COR-L47 (cell line): ENCODE results near the gene PLA2G4B.
"Not testable (repeated sequence)": the region's sequence is repeated elsewhere in the genome, so short reads cannot be mapped to it uniquely, and the experiment has no call there.

Experiments
- DNase-seq: peaks from one replicate; lab custom pipeline; 2025; lab: John Stamatoyannopoulos, UW

The PLA2G4B gene

DNA sequence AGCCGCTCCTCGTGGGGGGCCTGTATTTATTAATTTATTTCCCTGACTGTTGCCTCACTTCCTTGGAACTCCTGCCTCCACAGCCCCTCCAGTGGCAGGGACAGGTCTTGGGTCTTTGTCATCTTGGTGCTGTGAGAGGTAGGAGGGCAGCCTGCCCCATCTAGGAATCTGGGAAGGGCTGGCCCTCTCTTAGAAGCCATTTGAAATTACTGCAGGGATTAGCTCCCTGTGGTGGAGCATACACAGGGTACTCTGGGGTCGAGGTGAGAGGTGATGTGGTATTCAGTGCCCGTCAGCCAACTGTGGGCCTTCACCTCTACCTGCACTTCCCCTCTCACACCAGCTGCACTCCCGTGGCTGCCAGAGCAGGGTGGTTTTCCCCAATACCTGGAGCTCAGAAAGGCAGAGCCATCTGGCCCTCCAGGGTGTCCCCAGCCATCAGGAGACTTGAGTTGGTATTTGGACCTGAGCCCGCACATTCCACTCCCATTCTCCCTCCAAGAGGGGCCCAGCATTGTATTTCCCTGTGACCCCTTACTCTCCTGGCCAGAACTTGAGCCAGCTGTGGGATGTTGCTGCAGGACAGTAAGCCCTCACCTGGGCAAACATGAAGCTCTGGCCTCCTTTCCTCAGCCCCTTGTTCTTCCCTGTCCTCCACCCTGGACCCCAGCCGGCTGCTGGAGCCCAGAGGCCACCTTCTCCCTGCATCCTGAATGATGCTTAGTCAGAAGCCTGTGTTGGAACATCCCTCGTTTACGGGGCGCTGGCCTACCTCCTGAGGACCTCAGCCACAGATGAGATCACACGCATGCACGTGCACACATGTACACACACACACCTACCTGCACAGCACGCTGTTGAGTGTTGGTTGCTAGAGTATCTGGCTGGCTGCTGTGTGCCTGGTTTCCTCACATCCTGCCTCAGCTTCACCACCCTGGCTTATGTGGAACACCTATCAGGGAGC, 12.8 kb upstream of the PLA2G4B start:
- DNase-seq = no peak

DNA sequence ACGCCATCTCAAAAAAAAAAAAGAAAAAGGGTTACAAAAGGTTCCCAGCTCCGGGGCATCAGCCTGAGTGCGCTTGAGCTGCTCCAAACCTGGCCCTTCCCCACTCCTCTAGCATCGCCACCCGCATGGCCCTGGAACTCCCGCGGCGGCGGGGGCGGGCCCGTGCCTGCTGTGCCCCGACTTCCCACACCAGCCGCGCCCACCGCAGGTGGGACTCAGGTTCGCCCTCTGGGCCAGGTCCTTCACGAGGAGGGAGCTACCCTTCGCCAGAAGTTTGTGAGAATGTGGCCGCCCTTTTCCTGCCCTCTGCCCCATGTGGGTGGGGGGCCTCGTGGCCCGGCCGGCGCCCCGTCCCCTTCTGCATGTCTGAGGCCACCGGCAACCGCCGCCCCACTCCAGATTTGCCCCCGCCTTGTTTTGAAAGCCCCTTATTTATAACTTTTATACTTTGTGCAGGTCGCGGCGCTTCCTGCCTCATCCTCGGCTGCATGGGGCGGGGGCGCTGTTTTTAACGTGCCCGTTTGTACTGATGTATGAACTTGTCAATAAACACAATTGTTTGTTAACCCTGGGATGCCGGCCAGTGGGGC, 11.3 kb upstream of the PLA2G4B start:
- no peak for DNase-seq

DNA sequence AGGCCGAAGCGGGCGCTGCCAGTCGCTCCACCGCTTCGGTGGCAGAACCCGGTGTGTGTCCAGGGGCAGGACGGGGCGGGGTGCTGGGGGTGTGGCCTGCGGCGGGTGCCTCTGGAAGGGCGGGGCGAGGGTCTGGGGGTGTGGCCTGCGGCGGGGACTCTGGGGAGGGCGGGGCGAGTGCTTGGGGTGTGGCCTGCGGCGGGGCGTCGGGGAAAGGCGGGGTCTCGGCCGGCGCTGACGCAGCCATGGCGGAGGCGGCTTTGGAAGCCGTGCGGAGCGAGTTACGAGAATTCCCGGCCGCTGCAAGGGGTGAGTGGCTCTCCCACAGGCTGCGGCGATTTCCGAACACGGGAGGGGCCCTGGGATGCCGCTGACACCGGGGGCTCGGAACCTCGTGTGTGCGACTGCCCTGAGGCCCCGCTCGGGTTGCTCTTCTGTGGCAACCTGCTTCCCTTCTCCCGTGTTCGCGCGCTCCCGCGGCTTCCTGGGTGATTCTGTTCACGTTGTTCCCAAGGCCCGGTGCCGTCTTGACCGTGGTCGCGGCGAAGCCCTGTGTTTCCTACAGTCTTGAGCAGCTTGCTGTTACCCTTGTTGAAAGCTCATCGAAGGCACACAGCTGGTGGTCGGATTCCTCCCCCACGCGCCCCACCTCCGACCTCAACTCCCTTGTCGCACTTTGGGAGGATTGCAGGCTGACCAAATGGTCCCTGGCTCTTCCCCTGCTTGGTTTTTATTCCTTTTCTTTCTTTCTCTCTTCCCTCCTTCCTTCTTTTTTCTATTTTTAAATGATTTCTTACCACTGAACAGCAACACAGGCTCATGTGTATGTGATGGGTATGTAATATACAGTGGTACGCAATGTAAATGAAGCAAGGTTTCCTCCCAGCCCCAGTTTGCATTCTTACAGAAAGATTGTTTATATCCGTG, 10.5 kb upstream of the PLA2G4B start, which contains the start of gene JMJD7:
Gene JMJD7 (plus strand): TSS at position 213 of the 927 bp plus-strand sequence. CDS start 33 bp downstream, at position 246.
- DNase-seq = peak; percentile 74

DNA sequence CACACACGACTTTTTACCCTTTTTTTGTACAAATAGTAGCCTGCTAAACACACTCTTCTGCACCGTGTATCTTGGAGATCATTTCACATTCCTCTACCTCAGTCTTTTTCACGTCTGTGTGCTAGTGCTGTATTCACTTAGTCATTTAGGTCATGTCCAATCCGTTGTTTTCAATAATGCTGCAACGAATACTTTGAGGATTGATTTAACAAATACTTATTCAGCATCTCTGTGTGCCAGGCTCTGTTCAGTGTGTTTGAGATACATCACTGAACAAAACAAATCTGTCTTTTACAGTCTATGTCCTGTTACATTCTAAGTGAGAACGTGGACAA, 9.9 kb upstream of the PLA2G4B start:
- no peak for DNase-seq

DNA sequence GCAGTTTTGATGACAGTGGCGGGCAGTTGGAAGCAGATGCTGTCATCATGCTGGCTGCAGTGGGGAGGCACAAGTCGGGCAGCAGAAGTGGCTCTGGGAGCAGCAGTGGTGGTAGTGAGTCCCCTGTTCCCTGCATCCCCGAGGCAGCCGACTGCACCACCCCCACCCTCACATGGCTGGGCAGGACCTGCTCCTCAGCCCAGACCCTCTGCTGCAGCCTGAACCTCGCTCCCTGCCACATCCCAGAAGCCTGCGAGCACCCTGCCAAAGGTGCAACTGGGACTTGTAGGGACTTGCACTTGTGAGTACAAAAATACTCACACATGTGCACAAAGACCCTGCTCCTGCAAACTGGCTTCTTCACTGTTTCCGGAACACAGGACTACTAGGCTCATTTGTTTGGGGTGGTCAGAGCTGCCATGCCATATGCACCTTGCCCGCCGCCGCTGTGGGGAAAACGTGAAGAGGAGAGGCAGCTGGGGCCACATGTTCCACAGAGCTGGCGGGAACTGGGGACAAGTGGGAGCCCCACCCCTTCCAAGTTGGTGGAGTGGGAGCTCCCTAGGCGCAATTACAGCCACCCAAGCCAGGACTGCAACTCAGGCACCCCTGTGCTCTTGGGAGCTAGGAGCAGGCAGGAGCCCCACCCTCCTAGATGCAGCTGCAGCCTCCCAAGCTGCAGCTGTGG, 8.5 kb upstream of the PLA2G4B start:
- no peak for DNase-seq

DNA sequence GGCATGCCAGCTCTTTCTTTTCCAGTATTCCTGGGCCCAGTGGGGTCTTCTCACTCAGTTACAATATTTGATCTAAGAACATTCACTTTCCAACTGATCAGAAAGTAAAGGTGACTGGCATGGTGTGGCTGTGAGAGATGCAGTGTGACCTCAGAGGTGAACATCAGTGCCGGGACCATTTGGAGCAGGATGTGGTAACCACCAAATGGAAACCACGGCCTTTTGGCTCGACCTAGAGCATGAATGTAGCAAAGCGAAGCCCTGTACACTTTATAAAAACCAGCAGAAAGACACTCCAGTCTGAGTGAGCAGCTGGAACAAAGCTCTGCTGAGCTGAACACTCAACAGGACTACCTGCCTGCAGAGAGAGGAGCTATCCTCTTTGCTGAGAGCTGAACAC, 7.4 kb upstream of the PLA2G4B start:
- not testable (repeated sequence) for DNase-seq

DNA sequence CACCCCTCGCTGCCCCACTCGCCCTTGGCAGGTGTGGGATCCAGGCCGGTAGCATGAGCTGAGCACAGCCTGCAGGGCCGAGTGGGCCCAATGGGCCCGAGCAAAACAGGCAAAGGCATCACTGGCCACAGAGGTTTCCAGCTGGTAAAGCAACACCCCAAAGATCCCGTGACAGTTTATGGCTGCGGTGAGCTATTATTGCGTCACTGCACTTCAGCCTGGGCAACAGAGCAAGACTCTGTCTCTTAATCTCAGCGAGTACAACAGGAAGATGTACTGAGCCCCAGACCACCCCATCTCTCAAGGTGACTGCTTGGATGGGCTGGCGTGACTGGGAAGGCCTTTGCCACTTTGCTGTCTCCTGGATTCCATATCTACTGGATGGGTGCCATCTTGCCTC, 6.4 kb upstream of the PLA2G4B start:
- no peak for DNase-seq

DNA sequence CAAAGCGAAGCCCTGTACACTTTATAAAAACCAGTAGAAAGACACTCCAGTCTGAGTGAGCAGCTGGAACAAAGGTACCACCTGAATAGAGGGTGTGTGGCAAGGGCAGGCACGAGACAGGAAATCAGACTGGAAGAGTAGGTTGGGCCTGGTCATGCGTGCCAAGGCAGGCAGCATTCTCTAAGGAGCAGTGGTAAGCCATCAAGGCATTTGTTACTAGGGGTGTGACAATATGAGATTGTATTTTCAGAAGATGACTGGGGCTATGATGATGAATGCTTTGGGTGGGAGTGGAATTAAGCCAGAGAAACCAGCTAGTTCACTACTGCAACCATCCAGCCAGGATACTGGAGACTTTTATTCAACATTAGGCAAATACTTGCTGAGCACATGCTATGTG, 5.8 kb upstream of the PLA2G4B start:
- DNase-seq = no peak

DNA sequence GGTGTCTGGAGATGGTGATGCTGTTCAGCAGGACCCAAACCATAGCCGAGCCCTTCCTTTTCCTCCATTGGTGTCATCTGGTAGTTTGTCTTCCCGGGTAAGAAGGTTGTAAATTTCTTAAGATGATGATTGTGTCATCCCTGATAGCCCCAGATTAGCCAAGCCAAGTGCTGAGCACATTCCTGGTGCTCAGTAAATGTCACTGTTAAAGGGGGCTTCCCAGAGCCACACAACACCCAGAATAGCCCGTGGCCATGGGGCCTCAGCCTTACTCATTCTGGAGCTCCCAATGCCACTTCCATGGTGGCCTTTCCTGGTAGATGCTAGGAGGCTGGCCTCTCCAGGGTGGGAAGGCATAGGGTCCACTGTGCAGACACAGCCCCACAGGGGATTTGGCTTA, 4.6 kb upstream of the PLA2G4B start:
- no peak for DNase-seq

DNA sequence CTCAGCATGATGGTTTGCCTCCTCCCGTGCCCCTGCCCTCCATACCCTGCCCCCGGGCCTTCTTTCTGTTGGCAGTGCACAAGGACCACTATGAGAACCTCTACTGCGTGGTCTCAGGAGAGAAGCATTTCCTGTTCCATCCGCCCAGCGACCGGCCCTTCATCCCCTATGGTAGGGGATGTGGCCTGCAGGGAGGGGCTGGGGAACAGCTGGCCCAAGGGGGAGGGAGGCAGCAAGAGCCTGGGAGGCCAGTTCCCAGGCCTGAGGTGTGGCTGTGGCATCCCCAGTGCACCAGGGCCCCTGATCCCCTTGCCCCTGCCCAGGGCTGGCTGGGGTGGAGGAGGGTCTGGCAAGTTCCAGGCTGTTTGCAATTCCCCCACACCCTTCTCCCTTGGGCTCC, 2.6 kb upstream of the PLA2G4B start:
- DNase-seq = no peak

DNA sequence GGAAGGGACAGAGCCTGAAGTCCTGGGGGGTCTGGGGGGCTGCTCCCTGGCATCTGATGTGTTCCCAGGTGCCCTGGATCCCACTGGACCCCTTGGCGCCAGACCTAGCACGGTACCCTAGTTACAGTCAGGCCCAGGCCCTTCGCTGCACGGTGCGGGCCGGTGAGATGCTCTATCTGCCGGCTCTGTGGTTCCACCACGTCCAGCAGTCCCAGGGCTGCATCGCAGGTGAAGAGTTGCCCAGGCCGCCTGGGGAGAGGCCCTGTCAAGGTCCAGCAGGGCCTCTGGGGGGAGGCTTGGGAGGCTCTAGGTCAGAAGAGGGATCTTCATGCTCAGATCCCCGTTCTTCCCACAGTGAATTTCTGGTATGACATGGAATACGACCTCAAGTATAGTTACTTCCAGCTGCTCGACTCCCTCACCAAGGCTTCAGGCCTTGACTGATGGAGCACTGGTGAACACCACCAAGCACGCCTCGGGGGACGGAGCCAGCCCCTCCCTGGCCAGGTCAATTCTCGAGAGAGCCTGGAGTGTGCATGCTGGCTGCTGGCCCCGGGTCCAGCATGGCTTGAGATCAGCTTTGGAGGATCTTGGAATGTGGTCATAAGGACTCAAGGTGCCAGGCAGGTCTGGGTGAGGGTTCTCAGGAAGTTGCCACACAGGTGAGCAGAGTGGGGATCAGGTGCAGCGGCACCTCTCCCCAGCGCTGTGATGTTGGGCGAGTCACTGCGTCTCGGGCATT, 1.8 kb upstream of the PLA2G4B start:
- DNase-seq = no peak

DNA sequence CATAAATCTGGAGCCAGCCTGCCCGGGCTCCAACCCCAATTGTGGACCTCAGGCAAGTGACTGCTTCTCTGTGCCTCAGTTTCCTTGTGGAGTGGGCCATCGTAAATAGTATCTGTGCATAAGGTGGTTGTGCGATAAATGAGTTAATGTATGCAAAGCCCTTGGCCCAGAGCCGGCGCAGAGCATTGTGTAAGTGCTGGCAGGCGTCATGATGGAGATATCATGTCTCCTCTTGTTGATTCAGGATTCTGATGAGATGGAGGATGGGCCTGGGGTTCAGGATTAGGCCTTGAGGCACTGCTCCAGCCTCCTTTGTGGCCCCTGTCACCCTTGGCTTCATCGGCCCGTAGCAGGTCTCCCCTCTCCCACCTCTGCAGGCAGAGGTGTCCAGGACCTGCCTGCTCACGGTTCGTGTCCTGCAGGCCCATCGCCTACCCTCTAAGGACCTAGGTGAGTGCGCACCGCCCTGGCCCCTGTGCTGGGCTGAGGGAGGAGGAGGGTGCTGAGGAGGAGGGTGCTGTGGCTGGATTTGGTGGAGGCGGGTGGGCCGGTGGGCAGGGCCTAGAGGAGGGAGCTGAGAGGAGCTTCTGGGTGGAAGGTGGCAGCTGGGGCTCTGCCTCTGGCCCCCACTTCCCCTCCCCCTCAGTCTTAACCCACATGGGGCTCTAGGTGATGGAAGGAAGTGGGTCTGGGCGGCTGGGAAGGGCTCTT, 1.3 kb downstream of the PLA2G4B start:
- DNase-seq = no peak

DNA sequence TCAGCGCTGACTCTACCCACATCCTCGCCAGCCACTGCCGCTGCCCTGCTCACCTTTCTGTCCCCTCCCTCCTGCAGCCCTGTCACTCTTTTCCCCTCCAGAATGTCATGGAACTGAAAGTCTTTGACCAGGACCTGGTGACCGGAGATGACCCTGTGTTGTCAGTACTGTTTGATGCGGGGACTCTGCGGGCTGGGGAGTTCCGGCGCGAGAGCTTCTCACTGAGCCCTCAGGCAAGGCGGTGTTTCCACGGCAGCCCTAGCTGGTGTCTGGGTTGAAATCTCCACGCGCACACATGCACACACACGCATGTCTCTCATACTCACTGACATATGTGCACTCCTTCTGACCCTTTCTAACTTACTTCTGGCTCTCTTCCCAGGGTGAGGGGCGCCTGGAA, 2.0 kb downstream of the PLA2G4B start:
- no peak for DNase-seq

DNA sequence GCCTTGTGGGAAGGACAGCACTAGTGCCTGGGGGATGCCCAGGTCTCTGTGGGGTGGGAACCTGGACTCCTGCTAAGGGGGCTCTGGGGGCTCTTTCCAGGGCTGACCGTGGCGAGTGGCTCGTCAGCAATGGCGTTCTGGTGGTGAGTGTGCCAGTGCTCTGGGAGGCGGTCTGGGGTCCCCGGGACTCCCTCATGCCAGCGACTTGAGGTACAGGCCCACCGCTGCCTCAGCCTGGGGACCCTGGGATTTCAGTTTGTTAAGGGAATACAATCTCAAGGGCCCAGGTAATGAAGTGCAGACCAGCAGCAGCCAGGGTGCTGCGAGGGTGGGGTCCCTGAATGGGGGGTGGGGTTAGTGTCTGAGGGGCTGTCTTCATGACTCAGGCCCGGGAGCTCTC, 2.5 kb downstream of the PLA2G4B start:
- DNase-seq = no peak

DNA sequence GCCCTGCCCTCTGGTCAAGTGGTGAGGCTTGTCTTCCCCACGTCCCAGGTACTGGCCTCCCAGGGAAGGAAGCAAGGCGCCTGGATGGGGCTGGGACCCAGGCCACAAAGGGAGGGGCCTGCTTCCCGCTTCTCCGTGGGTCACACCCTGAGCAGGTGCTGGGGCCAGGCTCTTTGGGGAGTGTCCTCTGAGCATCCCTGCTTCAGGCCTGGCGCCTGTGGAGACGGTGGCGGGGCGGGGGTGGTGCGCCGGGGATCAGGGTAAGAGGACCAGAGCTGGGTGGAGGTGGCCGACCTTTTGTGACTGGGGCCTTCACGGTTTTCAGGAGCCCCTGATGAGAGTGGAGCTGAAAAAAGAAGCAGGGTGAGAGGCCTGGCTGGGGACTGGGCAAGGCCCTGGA, 3.6 kb downstream of the PLA2G4B start:
- DNase-seq = no peak

DNA sequence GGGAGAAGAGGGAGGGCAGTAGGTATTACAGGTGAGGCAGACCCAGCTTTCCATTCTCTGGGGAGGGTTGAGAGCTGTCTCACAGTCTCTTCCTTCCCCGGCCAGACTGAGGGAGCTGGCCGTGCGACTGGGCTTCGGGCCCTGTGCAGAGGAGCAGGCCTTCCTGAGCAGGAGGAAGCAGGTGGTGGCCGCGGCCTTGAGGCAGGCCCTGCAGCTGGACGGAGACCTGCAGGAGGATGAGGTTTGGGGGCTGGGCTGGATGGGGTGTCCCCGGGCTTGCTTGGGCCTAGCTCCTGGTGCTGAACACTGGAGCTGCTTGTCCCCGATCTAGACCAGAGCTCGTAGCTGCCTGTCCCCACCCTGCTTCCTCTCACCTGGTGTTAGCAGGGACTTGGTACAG, 4.9 kb downstream of the PLA2G4B start:
- no peak for DNase-seq

DNA sequence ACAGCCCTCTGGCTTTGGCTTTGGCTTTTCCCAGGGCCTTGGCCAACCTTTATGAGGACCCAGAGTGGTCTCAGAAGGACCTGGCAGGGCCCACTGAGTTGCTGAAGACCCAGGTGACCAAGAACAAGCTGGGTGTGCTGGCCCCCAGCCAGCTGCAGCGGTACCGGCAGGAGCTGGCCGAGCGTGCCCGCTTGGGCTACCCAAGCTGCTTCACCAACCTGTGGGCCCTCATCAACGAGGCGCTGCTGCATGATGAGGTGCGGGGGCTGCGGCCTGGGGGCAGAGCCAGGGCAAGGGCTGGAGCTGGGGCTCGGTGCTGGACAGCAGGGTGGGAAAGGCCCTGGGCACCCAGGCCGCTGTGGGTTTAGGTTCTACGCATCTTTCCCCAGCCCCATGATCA, 6.2 kb downstream of the PLA2G4B start:
- no peak for DNase-seq

DNA sequence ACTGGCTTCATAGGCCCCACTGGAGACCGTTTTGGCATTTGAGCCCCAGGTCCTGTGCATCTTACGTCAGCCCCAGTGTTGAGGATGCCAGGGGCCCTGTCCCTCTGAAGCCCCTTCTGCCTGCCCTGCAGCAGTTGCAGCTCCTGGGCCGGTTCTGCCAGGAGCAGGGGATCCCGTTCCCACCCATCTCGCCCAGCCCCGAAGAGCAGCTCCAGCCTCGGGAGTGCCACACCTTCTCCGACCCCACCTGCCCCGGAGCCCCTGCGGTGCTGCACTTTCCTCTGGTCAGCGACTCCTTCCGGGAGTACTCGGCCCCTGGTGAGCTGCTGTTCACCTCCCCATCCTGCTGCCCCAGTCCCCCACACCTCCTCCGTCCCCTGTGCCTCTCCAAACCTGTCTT, 8.6 kb downstream of the PLA2G4B start:
- no peak for DNase-seq

DNA sequence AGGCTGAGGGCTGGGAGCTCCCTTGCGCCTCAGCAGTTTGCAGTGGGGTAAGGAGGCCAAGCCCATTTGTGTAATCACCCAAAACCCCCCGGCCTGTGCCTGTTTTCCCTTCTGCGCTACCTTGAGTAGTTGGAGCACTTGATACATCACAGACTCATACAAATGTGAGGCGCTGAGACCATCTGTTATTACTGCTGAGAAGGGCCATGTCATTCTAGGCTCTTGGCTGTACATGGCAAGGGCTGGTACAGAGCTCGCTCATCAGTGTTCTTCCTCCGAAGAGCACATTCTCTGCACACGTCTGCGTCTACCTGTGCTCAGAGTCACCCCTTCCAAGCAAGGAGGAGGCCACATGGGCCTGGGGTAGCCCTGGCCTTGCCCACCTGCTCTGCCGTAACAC, 9.3 kb downstream of the PLA2G4B start:
- DNase-seq = no peak

DNA sequence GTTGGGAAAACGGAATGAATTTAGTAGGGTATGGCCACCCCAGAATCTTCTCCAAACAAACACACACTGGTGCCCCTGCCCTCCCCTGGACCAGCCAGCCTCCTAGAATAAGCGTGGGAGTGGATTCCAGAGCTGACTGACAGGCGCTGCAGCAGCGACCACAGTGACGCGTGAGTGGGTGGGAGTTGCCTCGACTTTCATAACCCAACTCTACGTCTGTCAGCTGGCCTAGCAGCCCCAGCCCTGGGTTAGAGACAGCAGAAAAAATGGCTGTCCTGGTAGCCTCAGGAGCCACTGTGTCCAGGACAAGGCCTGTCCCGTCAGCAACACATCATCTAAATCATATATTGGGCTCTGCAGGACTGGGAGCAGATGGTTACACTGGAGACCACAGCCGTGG, 10.0 kb downstream of the PLA2G4B start:
- no peak for DNase-seq

DNA sequence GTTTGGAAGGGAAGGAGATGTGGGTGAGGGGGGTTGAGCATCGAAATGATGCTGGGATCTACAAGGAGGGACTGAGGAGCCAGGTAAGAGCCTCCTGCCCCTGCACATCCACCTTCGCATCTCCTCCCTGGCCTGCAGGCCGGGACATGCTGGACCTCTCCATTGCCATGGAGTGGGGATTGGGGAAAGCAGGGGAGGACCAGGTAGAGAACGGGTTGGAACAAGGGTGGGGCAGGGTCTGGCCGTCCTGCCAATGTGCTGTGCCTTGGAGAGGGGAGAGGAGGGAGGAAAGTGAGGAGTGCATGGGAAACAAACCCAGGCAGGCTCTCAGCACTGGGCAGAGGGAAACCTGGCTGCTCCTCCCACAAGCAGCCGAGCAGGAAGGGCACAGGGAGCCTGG, 10.6 kb downstream of the PLA2G4B start:
- DNase-seq = no peak
